HG03039 (cell line): ENCODE measurements around the gene SAP130.

Experiments
- ATAC-seq: cut with Tn5 transposase; IDR thresholded peaks from one replicate; pipeline ENCODE4 v1.9.1; 2021; ENCODE audit warnings: mild to moderate bottlenecking, moderate library complexity; ENCODE audit not compliant: unreplicated experiment

SAP130 gene

GRCh38 chr2:127901339-127902056 is 126.4 kb downstream of the SAP130 start:
- no peak for ATAC-seq

GRCh38 chr2:127897531-127898211 is 130.2 kb downstream of the SAP130 start:
- no peak for ATAC-seq

GRCh38 chr2:127893494-127893893 is 134.4 kb downstream of the SAP130 start:
- ATAC-seq: no peak

GRCh38 chr2:127893033-127893432 is 134.8 kb downstream of the SAP130 start:
- no peak for ATAC-seq

GRCh38 chr2:127891811-127892210 is 136.0 kb downstream of the SAP130 start:
- no peak for ATAC-seq
